ENCODE measurements around the gene MSRB3. TPM values are rescaled to one million over a fixed set of nuclear protein-coding genes. Genes with fewer than 3 reads are reported as not detected.

MSRB3 gene
- total RNA-seq, 6 donors from 2014 or later, result 15.7 to 76.3 (median 30.4) TPM

GRCh38 chr12:65407388-65408149, 129.1 kb downstream of the MSRB3 start:
- DNase-seq, result no peak
- Histone ChIP-seq H3K36me3 (no peaks in the 10 kb centered on the region), H3K4me1 (peaks cover 3 to 10% (median 7%) of the 10 kb centered on the region in 4 donors), H3K27me3 (no peaks in the 10 kb centered on the region), H3K9me3 (peaks cover 0 to 4% (median 0%) of the 10 kb centered on the region in 4 donors), H3K4me3 (no peak overlapping the region), H3K27ac (no peak overlapping the region)
- 87% methylated on average over 4 of the region's 4 CpGs for WGBS, 2 donors
- TF ChIP-seq, protein P1, sequence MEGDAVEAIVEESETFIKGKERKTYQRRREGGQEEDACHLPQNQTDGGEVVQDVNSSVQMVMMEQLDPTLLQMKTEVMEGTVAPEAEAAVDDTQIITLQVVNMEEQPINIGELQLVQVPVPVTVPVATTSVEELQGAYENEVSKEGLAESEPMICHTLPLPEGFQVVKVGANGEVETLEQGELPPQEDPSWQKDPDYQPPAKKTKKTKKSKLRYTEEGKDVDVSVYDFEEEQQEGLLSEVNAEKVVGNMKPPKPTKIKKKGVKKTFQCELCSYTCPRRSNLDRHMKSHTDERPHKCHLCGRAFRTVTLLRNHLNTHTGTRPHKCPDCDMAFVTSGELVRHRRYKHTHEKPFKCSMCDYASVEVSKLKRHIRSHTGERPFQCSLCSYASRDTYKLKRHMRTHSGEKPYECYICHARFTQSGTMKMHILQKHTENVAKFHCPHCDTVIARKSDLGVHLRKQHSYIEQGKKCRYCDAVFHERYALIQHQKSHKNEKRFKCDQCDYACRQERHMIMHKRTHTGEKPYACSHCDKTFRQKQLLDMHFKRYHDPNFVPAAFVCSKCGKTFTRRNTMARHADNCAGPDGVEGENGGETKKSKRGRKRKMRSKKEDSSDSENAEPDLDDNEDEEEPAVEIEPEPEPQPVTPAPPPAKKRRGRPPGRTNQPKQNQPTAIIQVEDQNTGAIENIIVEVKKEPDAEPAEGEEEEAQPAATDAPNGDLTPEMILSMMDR (IDR thresholded peaks at IDR 0.05), result no peak
- TF ChIP-seq POLR2AphosphoS5 (IDR thresholded peaks at IDR 0.05), result no peak
- no peak for TF ChIP-seq EP300 (IDR thresholded peaks at IDR 0.05)
- TF ChIP-seq POLR2A (IDR thresholded peaks at IDR 0.05), result no peak
- no peak for ATAC-seq (ENCODE audit: low FRiP score in 2 of 2)

- TF ChIP-seq, protein P1 (IDR thresholded peaks at IDR 0.05), result no peak
- no peak for TF ChIP-seq POLR2A (IDR thresholded peaks at IDR 0.05)
- no peak for TF ChIP-seq POLR2AphosphoS5 (IDR thresholded peaks at IDR 0.05)
- TF ChIP-seq EP300 (IDR thresholded peaks at IDR 0.05), result no peak
- Histone ChIP-seq H3K36me3 (no peaks in the 10 kb centered on the region), H3K9me3 (no peaks in the 10 kb centered on the region), H3K27me3 (no peaks in the 10 kb centered on the region), H3K27ac (no peak overlapping the region), H3K4me1 (peaks cover 3 to 10% (median 7%) of the 10 kb centered on the region in 4 donors), H3K4me3 (no peak overlapping the region)
- ATAC-seq (ENCODE audit: low FRiP score in 2 of 2), result no peak
- WGBS, 2 donors, result 96 to 97% methylated on average over 4 of the region's 4 CpGs
- DNase-seq, result no peak
Observed at GRCh38 chr12:65408441-65408840, 130.0 kb downstream of the MSRB3 start.

- ATAC-seq (ENCODE audit: low FRiP score in 2 of 2) (no peak), DNase-seq (no peak)
- 86 to 88% methylated on average over 1 of the region's 1 CpG for WGBS, 2 donors
- Histone ChIP-seq H3K9me3 (no peaks in the 10 kb centered on the region), H3K27me3 (no peaks in the 10 kb centered on the region), H3K36me3 (no peaks in the 10 kb centered on the region), H3K27ac (no peak overlapping the region), H3K4me3 (no peak overlapping the region), H3K4me1 (peaks cover 3 to 13% (median 7%) of the 10 kb centered on the region in 4 donors)
- TF ChIP-seq, protein P1 (IDR thresholded peaks at IDR 0.05), result no peak
- TF ChIP-seq POLR2A (IDR thresholded peaks at IDR 0.05), result no peak
- TF ChIP-seq POLR2AphosphoS5 (IDR thresholded peaks at IDR 0.05), result no peak
- no peak for TF ChIP-seq EP300 (IDR thresholded peaks at IDR 0.05)
Observed at GRCh38 chr12:65409726-65410125, 131.2 kb downstream of the MSRB3 start.

GRCh38 chr12:65411171-65411570, 132.7 kb downstream of the MSRB3 start:
- ATAC-seq (ENCODE audit: low FRiP score in 2 of 2) (no peak), DNase-seq (no peak)
- Histone ChIP-seq H3K9me3 (no peaks in the 10 kb centered on the region), H3K36me3 (no peaks in the 10 kb centered on the region), H3K27ac (no peak overlapping the region), H3K4me1 (peaks cover 3 to 13% (median 7%) of the 10 kb centered on the region in 4 donors), H3K4me3 (no peak overlapping the region), H3K27me3 (no peaks in the 10 kb centered on the region)
- no peak for TF ChIP-seq POLR2A (IDR thresholded peaks at IDR 0.05)
- TF ChIP-seq, protein P1 (IDR thresholded peaks at IDR 0.05), result no peak
- no peak for TF ChIP-seq EP300 (IDR thresholded peaks at IDR 0.05)
- no peak for TF ChIP-seq POLR2AphosphoS5 (IDR thresholded peaks at IDR 0.05)
- WGBS, 2 donors, result 86 to 90% methylated on average over 3 of the region's 3 CpGs
